PC-3 (cell line): ENCODE data around the gene TMEM43.

Source experiments
- CTCF ChIP-seq: fragments of 300-600 bp; sonication (generic); conservative IDR thresholded peaks from 2 replicates; pipeline ENCODE4 v1.5.1; 2017; ENCODE audit warnings: antibody characterized with exemption, low read depth, mild to moderate bottlenecking, low read length
- EZH2 ChIP-seq: fragments of 300-600 bp; sonication (generic); IDR thresholded peaks from one replicate; pipeline ENCODE4 v1.6.1; 2017; ENCODE audit warnings: antibody characterized with exemption, mild to moderate bottlenecking, low read length; ENCODE audit not compliant: unreplicated experiment
- EZH2phosphoT487 ChIP-seq: fragments of 300-600 bp; sonication (generic); IDR thresholded peaks from 2 replicates; pipeline ENCODE4 v1.6.1; 2018; ENCODE audit warnings: mild to moderate bottlenecking, antibody characterized with exemption, low read length, borderline replicate concordance

- TF ChIP-seq CTCF: no peak
- no peak for TF ChIP-seq EZH2
- TF ChIP-seq EZH2phosphoT487: no peak
Measured at GRCh38 chr3:14092464-14092863, 32.4 kb upstream of the TMEM43 start.
